Neural cell (in vitro differentiated cells): ENCODE results near the gene SPATA31C1.

ENCODE experiments used
- EP300 ChIP-seq: fragments of 450-650 bp; conservative IDR thresholded peaks from 2 replicates; pipeline ENCODE4 v1.6.1; 2014; ENCODE audit warnings: antibody characterized with exemption, mild to moderate bottlenecking, moderate library complexity; ENCODE audit not compliant: poor library complexity, severe bottlenecking
- POLR2AphosphoS5 ChIP-seq: IDR thresholded peaks from 2 replicates; pipeline ENCODE4 v1.6.1; 2012
- SMC3 ChIP-seq: fragments of 450-650 bp; conservative IDR thresholded peaks from 2 replicates; pipeline ENCODE4 v1.6.1; 2014; ENCODE audit warnings: antibody characterized with exemption, mild to moderate bottlenecking, moderate library complexity; ENCODE audit not compliant: poor library complexity
- TAF1 ChIP-seq: IDR thresholded peaks from 2 replicates; pipeline ENCODE4 v1.6.1; 2012; ENCODE audit warnings: low read depth
- TF ChIP-seq, protein P1 (sequence below): fragments of 450-650 bp; IDR thresholded peaks from 2 replicates; pipeline ENCODE4 v1.5.1; 2014; ENCODE audit warnings: antibody characterized with exemption, mild to moderate bottlenecking, moderate library complexity; ENCODE audit not compliant: poor library complexity, severe bottlenecking
- TF ChIP-seq, protein P2 (sequence below): IDR thresholded peaks from 2 replicates; pipeline ENCODE4 v1.6.1; 2012; ENCODE audit warnings: borderline replicate concordance

DNA sequence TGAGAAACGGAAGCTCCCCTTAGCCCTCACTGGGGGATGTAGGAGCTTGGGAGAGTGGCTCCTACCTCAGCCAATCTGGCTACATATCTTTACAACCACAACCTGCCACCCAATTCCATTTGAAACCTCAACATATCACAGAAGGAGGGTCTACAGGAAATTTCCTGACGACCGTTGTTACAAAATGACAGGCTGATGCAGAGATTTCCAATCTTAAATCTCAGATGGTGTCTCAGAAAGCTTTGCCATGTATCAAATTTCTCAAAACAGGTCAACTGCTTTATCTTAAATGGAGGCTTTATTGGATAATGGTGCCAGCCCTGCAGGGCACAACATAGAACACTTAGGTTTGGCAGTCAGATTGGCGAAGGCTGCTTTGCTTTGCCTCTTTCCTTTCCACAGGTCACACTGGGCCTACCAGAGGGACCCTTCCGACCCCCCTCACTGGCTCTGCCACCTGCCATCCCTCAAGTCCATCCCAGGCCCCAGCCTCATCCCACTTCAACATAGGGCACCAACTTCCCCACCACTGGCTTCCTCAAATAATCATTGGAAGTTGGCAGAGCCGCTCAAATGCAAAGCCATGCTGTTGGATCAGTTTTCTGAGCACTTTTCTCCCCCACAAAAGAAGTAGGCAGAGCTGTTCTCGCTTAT lies 46.2 kb upstream of the SPATA31C1 start:
- TF ChIP-seq, protein P1, sequence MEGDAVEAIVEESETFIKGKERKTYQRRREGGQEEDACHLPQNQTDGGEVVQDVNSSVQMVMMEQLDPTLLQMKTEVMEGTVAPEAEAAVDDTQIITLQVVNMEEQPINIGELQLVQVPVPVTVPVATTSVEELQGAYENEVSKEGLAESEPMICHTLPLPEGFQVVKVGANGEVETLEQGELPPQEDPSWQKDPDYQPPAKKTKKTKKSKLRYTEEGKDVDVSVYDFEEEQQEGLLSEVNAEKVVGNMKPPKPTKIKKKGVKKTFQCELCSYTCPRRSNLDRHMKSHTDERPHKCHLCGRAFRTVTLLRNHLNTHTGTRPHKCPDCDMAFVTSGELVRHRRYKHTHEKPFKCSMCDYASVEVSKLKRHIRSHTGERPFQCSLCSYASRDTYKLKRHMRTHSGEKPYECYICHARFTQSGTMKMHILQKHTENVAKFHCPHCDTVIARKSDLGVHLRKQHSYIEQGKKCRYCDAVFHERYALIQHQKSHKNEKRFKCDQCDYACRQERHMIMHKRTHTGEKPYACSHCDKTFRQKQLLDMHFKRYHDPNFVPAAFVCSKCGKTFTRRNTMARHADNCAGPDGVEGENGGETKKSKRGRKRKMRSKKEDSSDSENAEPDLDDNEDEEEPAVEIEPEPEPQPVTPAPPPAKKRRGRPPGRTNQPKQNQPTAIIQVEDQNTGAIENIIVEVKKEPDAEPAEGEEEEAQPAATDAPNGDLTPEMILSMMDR = no peak
- TF ChIP-seq, protein P2, sequence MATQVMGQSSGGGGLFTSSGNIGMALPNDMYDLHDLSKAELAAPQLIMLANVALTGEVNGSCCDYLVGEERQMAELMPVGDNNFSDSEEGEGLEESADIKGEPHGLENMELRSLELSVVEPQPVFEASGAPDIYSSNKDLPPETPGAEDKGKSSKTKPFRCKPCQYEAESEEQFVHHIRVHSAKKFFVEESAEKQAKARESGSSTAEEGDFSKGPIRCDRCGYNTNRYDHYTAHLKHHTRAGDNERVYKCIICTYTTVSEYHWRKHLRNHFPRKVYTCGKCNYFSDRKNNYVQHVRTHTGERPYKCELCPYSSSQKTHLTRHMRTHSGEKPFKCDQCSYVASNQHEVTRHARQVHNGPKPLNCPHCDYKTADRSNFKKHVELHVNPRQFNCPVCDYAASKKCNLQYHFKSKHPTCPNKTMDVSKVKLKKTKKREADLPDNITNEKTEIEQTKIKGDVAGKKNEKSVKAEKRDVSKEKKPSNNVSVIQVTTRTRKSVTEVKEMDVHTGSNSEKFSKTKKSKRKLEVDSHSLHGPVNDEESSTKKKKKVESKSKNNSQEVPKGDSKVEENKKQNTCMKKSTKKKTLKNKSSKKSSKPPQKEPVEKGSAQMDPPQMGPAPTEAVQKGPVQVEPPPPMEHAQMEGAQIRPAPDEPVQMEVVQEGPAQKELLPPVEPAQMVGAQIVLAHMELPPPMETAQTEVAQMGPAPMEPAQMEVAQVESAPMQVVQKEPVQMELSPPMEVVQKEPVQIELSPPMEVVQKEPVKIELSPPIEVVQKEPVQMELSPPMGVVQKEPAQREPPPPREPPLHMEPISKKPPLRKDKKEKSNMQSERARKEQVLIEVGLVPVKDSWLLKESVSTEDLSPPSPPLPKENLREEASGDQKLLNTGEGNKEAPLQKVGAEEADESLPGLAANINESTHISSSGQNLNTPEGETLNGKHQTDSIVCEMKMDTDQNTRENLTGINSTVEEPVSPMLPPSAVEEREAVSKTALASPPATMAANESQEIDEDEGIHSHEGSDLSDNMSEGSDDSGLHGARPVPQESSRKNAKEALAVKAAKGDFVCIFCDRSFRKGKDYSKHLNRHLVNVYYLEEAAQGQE = no peak
- no peak for TF ChIP-seq EP300
- TF ChIP-seq POLR2AphosphoS5 = no peak
- TF ChIP-seq SMC3 = no peak
- TF ChIP-seq TAF1 = no peak
